GM21423 (cell line): ENCODE data around the gene CCDC61.

ENCODE experiments used
- ATAC-seq: cut with Tn5 transposase; IDR thresholded peaks from one replicate; pipeline ENCODE4 v1.9.1; 2021; ENCODE audit warnings: mild to moderate bottlenecking, moderate library complexity; ENCODE audit not compliant: unreplicated experiment

Gene CCDC61

DNA sequence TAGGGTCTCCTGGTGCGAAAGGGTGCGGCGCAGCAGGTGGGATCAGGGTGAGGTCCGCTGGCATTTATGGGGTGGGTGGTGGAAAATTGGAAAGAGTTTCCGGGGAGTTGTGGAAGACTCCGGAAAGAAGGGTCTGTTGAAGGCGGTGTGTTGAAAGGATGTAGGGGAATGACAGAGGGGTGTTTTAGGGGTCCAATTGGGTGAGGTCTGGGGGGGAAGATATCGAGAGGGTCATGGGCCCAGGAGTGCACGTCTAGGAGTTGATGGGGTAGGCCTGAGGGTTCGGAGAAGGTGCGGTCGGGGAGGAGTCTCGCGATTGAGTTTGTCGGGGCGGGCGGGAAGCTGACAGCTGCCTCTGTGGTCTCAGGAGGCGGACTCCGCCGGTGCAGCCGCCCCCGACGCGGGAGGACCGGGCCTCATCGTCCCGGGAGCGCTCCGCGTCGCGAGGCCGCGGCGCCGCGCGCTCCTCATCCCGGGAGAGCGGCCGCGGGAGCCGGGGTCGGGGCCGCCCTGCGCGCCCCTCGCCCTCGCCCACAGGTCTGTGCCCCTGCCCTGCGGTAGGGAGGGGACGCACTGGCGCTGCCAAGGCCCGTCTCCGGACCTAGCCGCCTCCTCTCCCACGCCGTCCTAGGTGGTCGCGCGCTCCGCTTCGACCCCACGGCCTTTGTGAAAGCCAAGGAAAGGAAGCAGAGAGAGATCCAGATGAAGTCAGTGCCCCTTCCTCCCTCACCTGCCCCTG lies 20.6 kb downstream of the CCDC61 start:
- ATAC-seq, result no peak

GRCh38 chr19:46016426-46017094 lies 21.3 kb downstream of the CCDC61 start:
- peak; percentile 58 for ATAC-seq

GRCh38 chr19:46017095-46017429 lies 21.8 kb downstream of the CCDC61 start:
- no peak for ATAC-seq

DNA sequence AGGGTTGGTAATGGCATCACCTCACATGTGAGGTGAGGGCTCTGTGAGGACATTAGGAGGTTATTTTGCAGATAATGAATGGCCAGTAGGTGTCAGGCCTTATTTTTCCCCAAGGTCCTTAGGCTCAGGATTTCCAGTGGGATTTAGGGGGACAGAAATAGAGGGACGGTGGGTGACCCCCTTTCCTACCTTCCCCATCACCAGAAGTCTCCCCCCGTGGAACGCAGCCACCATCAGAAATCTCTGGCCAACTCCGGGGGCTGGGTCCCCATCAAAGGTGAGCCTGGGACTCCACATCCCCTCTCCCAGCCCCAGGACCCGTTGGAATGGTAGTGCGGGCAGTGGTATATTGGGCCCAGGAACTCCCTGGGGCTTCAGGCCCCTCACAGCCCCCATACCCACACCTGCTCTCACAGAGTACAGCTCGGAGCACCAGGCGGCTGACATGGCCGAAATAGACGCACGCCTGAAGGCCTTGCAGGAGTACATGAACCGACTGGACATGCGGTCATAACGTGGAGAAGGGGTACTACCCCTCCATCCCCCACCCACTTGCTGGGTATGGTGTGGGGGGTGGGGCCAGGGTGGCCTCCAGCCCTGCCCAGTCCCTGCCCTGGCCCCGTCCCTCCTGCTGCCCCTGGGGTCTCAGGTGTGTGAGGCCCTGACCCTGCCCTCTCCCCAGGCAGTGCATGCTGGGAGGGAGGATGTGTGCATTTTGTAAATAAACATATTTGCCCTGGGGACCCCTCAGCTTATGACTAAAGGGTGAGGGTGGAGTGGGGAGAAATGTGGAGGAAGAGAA lies 22.8 kb downstream of the CCDC61 start:
- ATAC-seq, result no peak

DNA sequence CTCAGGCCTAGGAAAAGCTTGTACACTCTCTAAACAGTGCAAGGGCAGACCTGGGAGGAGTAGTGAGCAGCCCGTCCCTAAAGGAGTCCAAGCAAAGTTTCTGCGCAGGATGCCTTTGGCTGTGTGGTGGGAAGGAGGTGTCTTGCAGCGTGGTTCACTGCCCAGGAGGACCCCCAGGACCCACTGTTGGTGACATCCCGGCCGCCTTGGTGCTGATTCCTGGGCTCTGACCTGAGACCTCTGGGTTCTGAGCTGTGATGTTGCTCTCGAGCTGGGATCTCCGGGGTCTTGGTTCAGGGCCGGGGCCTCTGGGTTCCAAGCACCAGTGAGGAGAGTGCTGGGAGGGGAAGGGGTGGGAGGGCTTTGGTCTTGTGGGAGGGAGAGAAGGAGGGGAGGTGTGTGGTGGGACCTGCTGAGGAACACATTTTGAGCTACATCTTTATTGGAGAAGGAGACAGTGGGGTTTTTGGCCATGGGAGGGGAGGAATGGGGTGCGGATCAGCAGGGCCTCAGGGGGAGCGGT lies 23.5 kb downstream of the CCDC61 start:
- no peak for ATAC-seq

- ATAC-seq, result no peak
These were observed 24.0 kb downstream of the CCDC61 start for GRCh38 chr19:46019270-46019669.

DNA sequence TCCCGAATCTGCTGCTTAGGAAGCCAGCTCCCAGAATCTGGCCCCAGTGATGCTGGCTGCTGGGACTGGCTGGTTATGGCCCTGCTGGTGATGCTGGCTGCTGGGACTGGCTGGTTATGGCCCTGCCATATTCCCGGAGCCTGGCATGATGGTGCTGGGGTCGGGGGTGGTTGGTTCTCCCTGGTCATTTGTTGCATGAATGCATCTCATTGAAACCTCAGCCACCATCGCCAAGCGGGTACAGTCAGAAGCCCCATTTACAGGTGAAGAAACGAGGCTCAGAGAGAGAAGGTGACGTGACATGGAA lies 25.5 kb downstream of the CCDC61 start:
- ATAC-seq, result no peak

DNA sequence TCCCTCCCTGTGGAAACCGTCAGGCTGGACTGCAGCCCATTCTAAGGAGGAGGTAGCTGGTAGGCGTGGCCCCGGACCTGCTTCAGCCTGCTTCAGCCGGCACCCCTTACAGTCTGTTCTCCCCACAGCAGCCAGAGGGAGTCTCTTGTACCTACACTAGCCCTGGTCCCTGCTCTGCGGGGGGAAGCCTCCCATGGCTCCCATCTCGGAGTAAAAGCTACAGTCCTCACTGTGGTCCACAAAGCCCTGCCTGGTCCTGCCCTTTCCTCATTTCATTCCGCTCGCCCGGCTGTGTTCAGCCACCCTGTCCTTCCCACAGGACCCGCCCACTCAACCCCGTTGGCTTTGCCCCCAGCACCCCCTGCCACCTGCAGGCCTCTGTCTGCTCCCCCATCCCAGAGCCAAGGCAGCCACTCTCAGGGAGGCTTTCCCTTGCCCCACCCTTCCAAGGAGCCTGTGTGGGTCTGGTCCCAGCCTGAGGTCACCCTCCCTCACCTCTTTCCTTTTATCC lies 26.3 kb downstream of the CCDC61 start:
- no peak for ATAC-seq

- no peak for ATAC-seq
These were observed 26.8 kb downstream of the CCDC61 start for GRCh38 chr19:46022061-46022430.

DNA sequence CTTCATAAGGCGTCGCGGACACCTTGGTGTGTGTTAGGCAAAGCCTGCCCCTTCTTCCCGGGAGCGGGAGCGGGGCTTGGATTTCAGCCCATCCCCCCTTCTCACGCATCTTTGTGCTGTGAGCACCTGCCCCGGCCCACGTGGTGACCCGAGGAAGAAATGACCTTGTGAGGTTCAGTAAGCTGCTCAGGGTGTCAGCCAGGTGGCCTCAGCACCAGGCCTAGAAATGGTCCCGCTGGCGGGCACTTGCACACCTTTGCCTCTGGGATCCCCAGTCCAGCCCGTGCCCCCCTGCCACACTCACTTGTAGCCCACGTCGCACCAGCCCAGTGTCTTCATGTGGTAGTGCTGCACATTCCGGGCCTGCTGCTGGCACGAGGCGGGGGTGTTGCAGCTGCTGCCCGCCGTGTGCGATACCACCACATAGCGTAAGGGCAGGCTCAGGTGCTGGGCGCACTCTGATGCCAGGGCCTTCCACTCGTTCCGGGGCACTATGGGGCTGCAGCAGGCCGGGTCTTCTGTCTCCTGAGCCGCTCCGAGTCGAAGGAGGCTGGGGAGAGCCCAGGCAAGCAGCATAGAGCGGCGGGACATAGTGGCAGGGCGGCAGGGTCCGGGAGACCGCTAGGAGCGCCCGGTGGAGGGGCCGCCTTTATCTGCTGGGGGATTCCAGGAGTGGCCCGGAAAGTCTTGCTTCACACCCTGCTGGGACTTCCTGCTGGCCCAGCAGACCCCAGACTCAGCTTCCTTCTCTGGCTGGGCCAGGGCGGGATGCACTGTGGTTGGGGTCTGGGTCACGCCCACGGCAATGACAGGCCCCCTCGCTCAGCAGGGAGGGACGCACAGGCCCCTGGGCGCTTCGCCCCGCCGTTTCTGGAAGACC lies 27.4 kb downstream of the CCDC61 start, which contains the start of gene PGLYRP1:
PGLYRP1 (minus strand) TSS at position 623 of the 880 bp plus-strand sequence; CDS start at position 591, 32 bp downstream.
- no peak for ATAC-seq

DNA sequence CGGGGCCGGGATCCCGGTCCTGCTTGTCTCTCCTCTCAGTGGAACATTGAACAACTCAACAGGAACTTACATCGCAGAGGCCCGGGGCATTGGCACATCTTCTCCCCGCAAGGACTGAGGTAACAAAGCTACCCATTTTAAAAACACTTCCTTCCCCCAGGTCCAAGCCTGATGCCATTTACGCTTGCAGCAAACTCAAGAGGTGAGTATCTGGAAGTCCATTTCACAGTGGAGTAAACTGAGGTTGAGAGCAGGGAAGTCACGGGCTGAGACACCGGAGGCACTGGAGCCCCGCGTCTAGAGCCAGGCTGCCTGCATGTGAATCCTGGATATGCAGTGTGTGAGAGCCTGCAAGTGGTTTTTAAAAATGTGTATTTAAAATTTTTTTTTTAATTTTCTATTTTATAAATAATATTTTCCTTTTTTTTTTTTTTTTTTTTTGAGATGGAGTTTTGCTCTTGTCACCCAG lies 28.1 kb downstream of the CCDC61 start:
- ATAC-seq, result no peak

DNA sequence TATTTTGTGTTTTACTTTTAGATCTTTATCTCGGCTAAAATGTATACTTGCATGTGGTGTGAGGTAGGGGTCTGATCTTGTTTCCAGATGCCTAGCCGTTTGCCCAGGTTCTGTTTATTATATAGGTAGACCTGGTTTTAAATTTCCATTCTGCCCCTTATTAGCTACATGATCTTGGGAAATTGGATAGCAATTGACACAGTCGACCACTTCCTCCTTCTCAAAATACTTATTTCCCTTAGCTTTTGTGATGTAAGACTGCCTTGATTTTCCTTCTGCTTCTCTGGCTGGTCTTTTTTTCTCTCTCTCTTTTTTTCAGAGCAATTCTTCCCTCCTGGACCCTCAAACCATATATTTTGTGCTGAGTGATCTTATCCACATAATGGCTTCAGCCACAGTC lies 30.6 kb downstream of the CCDC61 start:
- no peak for ATAC-seq

GRCh38 chr19:46030812-46031550 lies 35.7 kb downstream of the CCDC61 start:
- ATAC-seq, result no peak

DNA sequence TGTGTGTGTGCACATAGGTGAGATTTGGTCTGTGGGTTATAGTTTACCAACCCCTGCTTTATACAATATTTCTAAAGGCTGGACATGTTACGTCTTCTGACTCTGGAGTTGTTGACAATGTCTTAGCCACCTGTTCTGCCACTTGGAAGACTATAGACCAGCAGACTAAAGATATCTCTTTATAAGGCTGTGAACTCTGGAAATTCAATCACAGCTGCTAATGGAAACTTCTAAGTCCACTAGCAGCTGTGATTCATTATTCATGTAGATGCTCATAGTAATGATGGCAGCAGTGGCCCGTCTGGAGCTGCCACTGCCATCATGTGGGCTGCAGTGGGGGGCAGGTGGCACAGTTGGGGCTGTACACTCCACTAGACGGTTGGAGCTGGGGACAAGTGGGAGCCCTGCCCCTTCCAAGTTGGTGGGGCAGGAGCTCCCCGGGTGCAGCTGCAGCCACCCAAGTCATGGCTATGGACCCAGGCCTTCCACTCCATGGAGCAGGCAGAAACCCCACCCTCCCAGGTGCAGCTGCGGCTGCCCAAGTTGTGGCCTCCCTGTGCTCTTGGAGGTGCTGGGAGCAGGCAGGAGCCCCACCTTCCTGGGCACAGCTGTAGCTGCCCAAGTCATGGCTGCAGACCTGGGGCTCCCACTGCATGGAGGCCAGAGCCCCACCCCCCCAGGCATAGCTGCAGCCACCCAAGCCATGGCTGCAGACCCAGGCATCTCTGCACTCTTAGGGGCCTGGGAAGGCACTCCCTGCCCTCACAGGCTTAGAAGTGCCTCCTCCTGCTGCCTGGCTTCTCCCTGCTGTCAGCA lies 36.7 kb downstream of the CCDC61 start:
- ATAC-seq, result no peak

DNA sequence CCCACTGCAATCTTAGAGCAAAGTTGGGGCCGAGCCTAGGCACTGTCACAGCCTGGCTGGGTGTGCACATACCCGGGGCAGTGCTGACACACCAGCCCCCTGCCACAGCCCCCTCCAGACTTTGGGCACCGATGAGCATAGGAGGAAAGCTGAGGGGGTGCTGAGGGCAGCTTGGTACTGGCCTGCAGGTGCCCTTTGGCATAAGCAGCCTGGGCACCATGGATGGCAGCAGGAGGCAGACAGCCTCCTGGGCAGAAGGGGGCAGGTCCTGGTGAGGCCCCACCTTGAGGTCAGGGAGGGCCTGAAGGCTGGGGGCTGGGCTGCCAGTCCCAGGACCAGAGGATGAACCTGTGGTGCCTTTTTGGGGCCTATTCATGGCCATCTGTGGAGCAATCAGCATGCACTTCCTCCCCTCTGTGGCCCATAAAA lies 37.3 kb downstream of the CCDC61 start:
- ATAC-seq, result no peak

- no peak for ATAC-seq
These were observed 38.1 kb downstream of the CCDC61 start for GRCh38 chr19:46033401-46033800.

- no peak for ATAC-seq
These were observed 40.3 kb downstream of the CCDC61 start for GRCh38 chr19:46035546-46035945.

- ATAC-seq, result no peak
These were observed 40.9 kb downstream of the CCDC61 start for GRCh38 chr19:46035986-46036743.
